KOPT-K1 (cell line): Measurements from ENCODE around the gene CCNB1.
"Not testable (repeated sequence)": the region's sequence is repeated elsewhere in the genome, so short reads cannot be mapped to it uniquely, and the experiment has no call there.

Experiments
- H3K27ac ChIP-seq: fragments of 200-600 bp; sonication (generic); 2 replicates; pipeline ENCODE4 v1.5.1; 2016; ENCODE audit warnings: antibody characterized with exemption, mild to moderate bottlenecking, low read depth, low read length; ENCODE audit not compliant: poor library complexity, severe bottlenecking
- H3K36me3 ChIP-seq: fragments of 200-600 bp; sonication (generic); 2 replicates; pipeline ENCODE4 v1.5.1; 2017; ENCODE audit warnings: antibody characterized with exemption, mild to moderate bottlenecking, low read length, moderate library complexity; ENCODE audit not compliant: insufficient read depth
- H3K9me3 ChIP-seq: fragments of 200-600 bp; sonication (generic); 2 replicates; pipeline ENCODE4 v1.5.1; 2017; ENCODE audit warnings: antibody characterized with exemption, low read length, mild to moderate bottlenecking; ENCODE audit not compliant: insufficient read depth, poor library complexity, severe bottlenecking

CCNB1 gene

GRCh38 chr5:69212022-69212421 is 45.1 kb downstream of the CCNB1 start:
- no peak overlapping the region for H3K27ac ChIP-seq
- H3K36me3 ChIP-seq: peaks cover 62% of the 10 kb centered on the region

GRCh38 chr5:69213513-69214215 is 46.7 kb downstream of the CCNB1 start:
- no peak overlapping the region for H3K27ac ChIP-seq
- no peaks in the 10 kb centered on the region for H3K9me3 ChIP-seq
- peaks cover 53% of the 10 kb centered on the region for H3K36me3 ChIP-seq

More at GRCh38 chr5:69212022-69212421, 45.1 kb downstream of the CCNB1 start:
- H3K9me3 ChIP-seq: no peaks in the 10 kb centered on the region

GRCh38 chr5:69217151-69217511 is 50.2 kb downstream of the CCNB1 start:
- peaks cover 4% of the 10 kb centered on the region for H3K9me3 ChIP-seq
- peak overlapping the region; percentile 70 for H3K27ac ChIP-seq
- H3K36me3 ChIP-seq: peaks cover 19% of the 10 kb centered on the region

- Histone ChIP-seq H3K36me3 (peaks cover 16% of the 10 kb centered on the region), H3K27ac (peak overlapping the region; percentile 70), H3K9me3 (peaks cover 4% of the 10 kb centered on the region)
These were observed 50.9 kb downstream of the CCNB1 start for GRCh38 chr5:69217548-69218526.

- Histone ChIP-seq H3K36me3 (no peaks in the 10 kb centered on the region; the same call in 1 of the 2 replicates), H3K27ac (no peak overlapping the region), H3K9me3 (peaks cover 4% of the 10 kb centered on the region)
These were observed 53.0 kb downstream of the CCNB1 start for GRCh38 chr5:69219939-69220338.

GRCh38 chr5:69220371-69220770 is 53.4 kb downstream of the CCNB1 start:
- H3K27ac ChIP-seq, H3K36me3 ChIP-seq, H3K9me3 ChIP-seq: not testable (repeated sequence)

GRCh38 chr5:69220833-69221232 is 53.9 kb downstream of the CCNB1 start:
- not testable (repeated sequence) for H3K27ac ChIP-seq, H3K9me3 ChIP-seq, H3K36me3 ChIP-seq

DNA sequence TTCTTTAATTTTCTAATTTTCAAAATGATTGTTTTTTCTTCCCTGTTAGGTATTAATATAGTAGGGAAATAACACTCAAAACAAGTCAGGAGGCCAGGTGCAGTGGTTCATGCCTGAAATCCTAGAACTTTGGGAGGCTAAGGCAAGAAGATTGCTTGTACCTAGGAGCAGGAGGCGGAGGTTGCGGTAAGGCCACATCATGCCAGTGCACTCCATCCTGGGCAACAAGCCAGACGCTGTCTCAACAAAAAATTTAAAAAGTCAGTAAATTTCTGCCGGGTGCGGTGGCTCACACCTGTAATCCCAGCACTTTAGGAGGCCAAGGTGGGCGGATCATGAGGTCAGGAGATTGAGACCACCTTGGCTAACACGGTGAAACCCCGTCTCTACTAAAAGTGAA is 57.6 kb downstream of the CCNB1 start:
- Histone ChIP-seq H3K36me3 (peaks cover 27% of the 10 kb centered on the region), H3K27ac (no peak overlapping the region), H3K9me3 (peaks cover 4% of the 10 kb centered on the region)

- Histone ChIP-seq H3K36me3 (peaks cover 36% of the 10 kb centered on the region), H3K9me3 (no peaks in the 10 kb centered on the region), H3K27ac (no peak overlapping the region)
These were observed 58.9 kb downstream of the CCNB1 start for GRCh38 chr5:69225860-69226259.
